Dendritic cell treated with granulocyte-macrophage colony-stimulating factor and Interleukin-4, amounts not matched to agents 40 ng/mL and 50 ng/mL, for 4 days (primary cell): ENCODE results near the gene KIAA1614.

Experiments
- H3K27ac Mint-ChIP-seq: one replicate; pipeline ENCODE4 v1.8.0; 2022; ENCODE audit warnings: mild to moderate bottlenecking, mixed read lengths
- H3K27me3 Mint-ChIP-seq: one replicate; pipeline ENCODE4 v1.8.0; 2022; ENCODE audit warnings: mild to moderate bottlenecking, mixed read lengths
- H3K36me3 Mint-ChIP-seq: one replicate; pipeline ENCODE4 v1.8.0; 2022; ENCODE audit warnings: low read depth, mixed read lengths
- H3K4me1 Mint-ChIP-seq: one replicate; pipeline ENCODE4 v1.8.0; 2022; ENCODE audit warnings: low read depth, mixed read lengths
- H3K4me3 Mint-ChIP-seq: one replicate; pipeline ENCODE4 v1.8.0; 2022; ENCODE audit warnings: mild to moderate bottlenecking, moderate library complexity, mixed read lengths
- H3K9me3 Mint-ChIP-seq: one replicate; pipeline ENCODE4 v1.8.0; 2022; ENCODE audit warnings: mixed read lengths
- intact Hi-C: fragments of 100-400 bp; cut with micrococcal nuclease; formaldehyde crosslinking; loops from one replicate; pipeline ENCODE4 v1.15.0; 2022

KIAA1614 gene

GRCh38 chr1:180898441-180899219, 14.1 kb upstream of the KIAA1614 start:
- intact Hi-C loops: no loop called here
- Mint-ChIP-seq H3K36me3 (no peaks in the 10 kb centered on the region), H3K4me1 (no peaks in the 10 kb centered on the region), H3K4me3 (no peak overlapping the region), H3K27me3 (peaks cover 13% of the 10 kb centered on the region), H3K27ac (no peak overlapping the region), H3K9me3 (no peaks in the 10 kb centered on the region)

DNA sequence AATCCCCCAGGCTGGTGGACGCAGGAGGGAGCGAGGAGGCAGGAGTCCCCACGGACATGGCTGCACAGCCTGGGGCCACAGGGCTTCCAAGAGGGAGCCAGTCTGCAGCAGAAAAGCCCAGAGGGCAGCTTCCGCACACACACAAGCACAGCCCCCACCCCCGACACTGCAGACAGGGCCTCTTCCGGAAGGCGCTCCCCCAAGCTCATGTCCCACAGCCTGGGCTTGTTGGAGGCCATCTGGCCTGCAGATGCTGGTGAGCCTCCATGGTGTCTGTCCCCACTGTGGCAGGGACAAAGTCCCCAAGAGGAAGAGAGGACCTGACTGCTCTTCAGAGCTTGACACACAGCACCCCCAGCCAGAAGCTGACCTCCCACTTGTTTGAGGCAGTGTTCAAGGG, 13.4 kb upstream of the KIAA1614 start:
- Mint-ChIP-seq H3K36me3 (no peaks in the 10 kb centered on the region), H3K4me1 (no peaks in the 10 kb centered on the region), H3K9me3 (peaks cover 3% of the 10 kb centered on the region), H3K27me3 (peaks cover 13% of the 10 kb centered on the region), H3K27ac (no peak overlapping the region), H3K4me3 (no peak overlapping the region)
- intact Hi-C loops: no loop called here

GRCh38 chr1:180901076-180901990, 11.4 kb upstream of the KIAA1614 start:
- Mint-ChIP-seq H3K27me3 (peaks cover 13% of the 10 kb centered on the region), H3K4me1 (no peaks in the 10 kb centered on the region), H3K36me3 (no peaks in the 10 kb centered on the region), H3K9me3 (peaks cover 9% of the 10 kb centered on the region), H3K4me3 (no peak overlapping the region), H3K27ac (no peak overlapping the region)
- intact Hi-C loops: no loop called here

DNA sequence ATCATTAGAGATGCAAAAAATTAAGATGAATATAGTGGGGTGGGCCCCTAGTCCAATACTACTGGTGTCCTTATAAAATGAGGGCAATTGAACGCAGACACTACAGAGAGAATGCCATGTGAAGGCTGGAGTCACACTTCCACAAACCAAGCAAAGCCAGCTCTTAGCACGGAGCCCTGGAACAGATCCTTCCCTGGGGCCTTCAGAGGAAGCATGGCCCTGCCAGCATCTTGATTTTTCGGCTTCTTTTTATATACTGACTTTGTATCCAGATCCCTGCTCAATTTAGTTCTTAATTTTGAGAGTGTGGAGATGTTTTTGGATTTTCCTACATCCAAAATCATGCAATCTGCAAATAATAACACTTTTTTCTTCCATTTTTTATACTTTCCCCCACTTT, 10.2 kb upstream of the KIAA1614 start:
- intact Hi-C loops: no loop called here
- no peak overlapping the region for H3K4me3 Mint-ChIP-seq
- H3K27me3 Mint-ChIP-seq: peaks cover 13% of the 10 kb centered on the region
- H3K27ac Mint-ChIP-seq: no peak overlapping the region
- H3K4me1 Mint-ChIP-seq: no peaks in the 10 kb centered on the region
- peaks cover 9% of the 10 kb centered on the region for H3K9me3 Mint-ChIP-seq
- H3K36me3 Mint-ChIP-seq: no peaks in the 10 kb centered on the region

DNA sequence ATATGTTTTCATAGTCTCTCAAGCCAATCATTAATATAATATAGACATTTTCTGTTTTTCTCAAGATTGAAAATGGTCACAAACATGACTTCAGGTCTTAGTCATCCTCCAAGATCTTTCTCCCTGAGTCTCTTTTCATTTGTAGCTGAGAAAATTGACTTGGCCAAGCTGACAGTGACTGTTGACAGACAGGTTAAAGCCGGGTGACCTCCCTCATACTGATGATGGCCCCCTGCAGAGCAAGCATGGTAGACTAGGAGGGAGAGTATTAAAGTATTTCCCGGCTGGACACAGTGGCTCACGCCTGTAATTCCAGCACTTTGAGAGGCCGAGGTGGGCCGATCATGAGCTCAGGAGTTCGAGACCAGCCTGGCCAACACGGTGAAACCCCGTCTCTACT, 6.8 kb upstream of the KIAA1614 start:
- intact Hi-C loops: no loop called here

GRCh38 chr1:180906511-180906910, 6.2 kb upstream of the KIAA1614 start:
- Mint-ChIP-seq H3K4me1 (peaks cover under 1% of the 10 kb centered on the region), H3K4me3 (no peak overlapping the region), H3K9me3 (peaks cover 9% of the 10 kb centered on the region), H3K27ac (no peak overlapping the region), H3K27me3 (peaks cover 20% of the 10 kb centered on the region), H3K36me3 (no peaks in the 10 kb centered on the region)
- intact Hi-C loops: no loop called here

More for the DNA sequence above, 6.8 kb upstream of the KIAA1614 start:
- H3K4me1 Mint-ChIP-seq: no peaks in the 10 kb centered on the region
- H3K27ac Mint-ChIP-seq: no peak overlapping the region
- peaks cover 9% of the 10 kb centered on the region for H3K9me3 Mint-ChIP-seq
- peaks cover 19% of the 10 kb centered on the region for H3K27me3 Mint-ChIP-seq
- H3K36me3 Mint-ChIP-seq: no peaks in the 10 kb centered on the region
- H3K4me3 Mint-ChIP-seq: no peak overlapping the region

GRCh38 chr1:180907313-180908055, 5.2 kb upstream of the KIAA1614 start:
- H3K4me1 Mint-ChIP-seq: peaks cover 9% of the 10 kb centered on the region
- intact Hi-C loops: no loop called here
- peaks cover 27% of the 10 kb centered on the region for H3K27me3 Mint-ChIP-seq
- no peaks in the 10 kb centered on the region for H3K36me3 Mint-ChIP-seq
- no peak overlapping the region for H3K4me3 Mint-ChIP-seq
- no peak overlapping the region for H3K27ac Mint-ChIP-seq
- H3K9me3 Mint-ChIP-seq: peaks cover 9% of the 10 kb centered on the region

DNA sequence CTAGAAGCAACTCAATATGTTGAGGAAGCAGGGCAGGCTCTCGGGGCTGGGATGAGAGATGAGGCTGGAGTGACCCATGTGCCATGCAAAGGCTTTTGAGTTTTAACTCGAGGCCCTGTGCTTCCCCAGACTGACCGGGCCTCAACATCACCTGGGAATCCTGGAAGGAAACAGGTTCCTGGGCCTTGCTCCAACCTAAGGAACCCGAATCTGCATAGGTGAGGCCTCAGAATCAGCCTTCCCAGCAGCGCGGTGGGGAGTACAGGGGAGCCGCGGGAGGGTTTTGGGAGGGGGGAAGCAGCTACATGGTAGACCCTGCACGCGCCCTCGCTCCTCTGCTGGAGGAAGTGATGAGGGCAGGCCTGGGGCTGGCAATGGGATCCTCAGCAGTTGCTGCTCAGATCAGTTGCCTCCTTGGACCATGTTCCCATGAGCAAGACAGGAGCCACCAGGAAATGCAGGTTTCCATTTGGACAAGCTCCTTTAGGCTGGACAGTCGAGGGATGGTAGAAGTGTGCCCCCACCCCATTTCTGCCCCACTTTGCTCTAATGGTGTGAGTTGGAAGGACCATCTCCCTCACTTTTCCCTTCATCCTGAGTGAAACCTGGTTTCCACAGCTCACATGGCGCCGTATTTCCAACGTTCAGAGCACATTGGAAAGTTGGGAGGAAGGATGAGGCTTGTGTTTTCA, 4.5 kb upstream of the KIAA1614 start:
- H3K27ac Mint-ChIP-seq: no peak overlapping the region
- peaks cover 9% of the 10 kb centered on the region for H3K4me1 Mint-ChIP-seq
- peaks cover 27% of the 10 kb centered on the region for H3K27me3 Mint-ChIP-seq
- H3K36me3 Mint-ChIP-seq: no peaks in the 10 kb centered on the region
- H3K4me3 Mint-ChIP-seq: no peak overlapping the region
- peaks cover 9% of the 10 kb centered on the region for H3K9me3 Mint-ChIP-seq
- intact Hi-C loops: no loop called here

DNA sequence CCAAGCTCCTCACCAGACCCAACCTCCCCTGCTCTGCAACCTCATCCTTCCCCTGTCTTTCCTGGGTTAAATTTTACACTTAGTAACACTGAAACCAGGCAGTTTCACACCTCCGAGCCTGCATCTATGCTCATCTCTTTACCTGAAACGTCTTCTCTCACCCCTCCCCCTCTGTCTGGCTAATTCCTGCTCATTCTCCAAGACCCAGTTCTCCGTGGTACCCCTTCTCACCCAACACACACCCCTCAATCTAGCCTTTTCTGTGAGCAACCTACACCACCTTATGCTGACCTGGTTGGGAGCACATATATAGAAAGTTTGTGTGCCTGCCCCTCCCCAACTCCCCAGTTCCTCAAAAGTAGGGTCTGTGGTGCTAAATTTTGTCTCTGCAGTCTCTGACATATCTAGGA, 3.7 kb upstream of the KIAA1614 start:
- Mint-ChIP-seq H3K4me3 (no peak overlapping the region), H3K36me3 (no peaks in the 10 kb centered on the region), H3K27me3 (peaks cover 34% of the 10 kb centered on the region), H3K9me3 (peaks cover 9% of the 10 kb centered on the region), H3K4me1 (peaks cover 9% of the 10 kb centered on the region), H3K27ac (no peak overlapping the region)
- intact Hi-C loops: no loop called here

DNA sequence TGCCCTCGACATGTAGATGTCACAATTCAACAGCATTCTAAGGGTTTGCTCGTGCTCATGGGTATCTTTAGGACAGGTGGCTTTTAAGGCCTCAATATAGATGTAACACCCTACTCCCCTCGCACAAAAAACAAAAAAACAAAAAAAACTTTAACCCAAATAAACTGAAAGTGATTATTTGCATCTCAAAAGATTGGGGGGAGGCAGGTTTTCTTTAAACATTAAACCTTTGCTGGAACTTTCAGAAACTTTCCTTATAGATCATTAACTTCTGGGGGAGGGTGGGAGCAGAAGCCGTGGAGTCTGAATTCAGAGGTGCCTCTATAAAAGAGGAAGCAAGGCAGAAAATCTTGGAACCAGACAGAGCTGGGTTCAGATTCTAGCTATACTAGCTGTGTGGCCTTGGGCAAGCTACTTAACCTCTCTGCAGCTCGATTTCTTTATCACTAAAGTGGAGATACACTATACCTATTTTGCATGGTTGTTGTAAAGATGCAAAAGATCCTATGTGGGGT, 3.2 kb upstream of the KIAA1614 start:
- intact Hi-C loops: no loop called here

DNA sequence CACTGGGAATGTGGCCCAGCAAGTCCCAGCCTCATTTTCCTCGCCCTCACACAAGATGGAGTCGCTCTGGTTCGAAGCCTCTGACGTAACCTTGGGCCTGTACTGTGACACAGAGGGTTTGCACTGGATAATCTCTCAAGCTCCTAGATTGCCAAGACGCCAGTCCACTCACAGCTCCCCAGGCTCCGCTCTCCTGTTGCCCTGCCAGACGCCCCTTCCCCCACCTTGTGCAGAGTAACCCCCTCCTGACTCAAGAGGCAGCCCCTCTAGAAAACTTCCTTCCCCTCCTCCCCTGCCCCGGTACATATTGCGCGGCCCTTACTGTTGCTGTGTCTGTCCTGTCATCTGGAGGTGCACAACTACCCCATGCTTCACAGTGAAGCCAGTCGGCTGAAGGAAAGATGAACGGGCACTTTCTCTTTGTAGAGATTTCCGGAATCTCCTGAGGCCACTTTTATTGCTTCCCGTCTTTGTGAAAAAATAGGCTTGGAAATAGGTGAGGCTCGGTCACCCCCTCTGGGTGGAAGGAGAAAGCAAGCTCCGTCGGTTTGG, 981 bp upstream of the KIAA1614 start:
- H3K36me3 Mint-ChIP-seq: no peaks in the 10 kb centered on the region
- H3K4me3 Mint-ChIP-seq: peak overlapping the region; percentile 56
- H3K9me3 Mint-ChIP-seq: no peaks in the 10 kb centered on the region
- no peak overlapping the region for H3K27ac Mint-ChIP-seq
- H3K27me3 Mint-ChIP-seq: peaks cover 58% of the 10 kb centered on the region
- intact Hi-C loops: no loop called here
- peaks cover 9% of the 10 kb centered on the region for H3K4me1 Mint-ChIP-seq

More for the DNA sequence above, 3.2 kb upstream of the KIAA1614 start:
- H3K27me3 Mint-ChIP-seq: peaks cover 38% of the 10 kb centered on the region
- peaks cover 9% of the 10 kb centered on the region for H3K4me1 Mint-ChIP-seq
- H3K9me3 Mint-ChIP-seq: peaks cover 4% of the 10 kb centered on the region
- no peak overlapping the region for H3K27ac Mint-ChIP-seq
- H3K36me3 Mint-ChIP-seq: no peaks in the 10 kb centered on the region
- no peak overlapping the region for H3K4me3 Mint-ChIP-seq

DNA sequence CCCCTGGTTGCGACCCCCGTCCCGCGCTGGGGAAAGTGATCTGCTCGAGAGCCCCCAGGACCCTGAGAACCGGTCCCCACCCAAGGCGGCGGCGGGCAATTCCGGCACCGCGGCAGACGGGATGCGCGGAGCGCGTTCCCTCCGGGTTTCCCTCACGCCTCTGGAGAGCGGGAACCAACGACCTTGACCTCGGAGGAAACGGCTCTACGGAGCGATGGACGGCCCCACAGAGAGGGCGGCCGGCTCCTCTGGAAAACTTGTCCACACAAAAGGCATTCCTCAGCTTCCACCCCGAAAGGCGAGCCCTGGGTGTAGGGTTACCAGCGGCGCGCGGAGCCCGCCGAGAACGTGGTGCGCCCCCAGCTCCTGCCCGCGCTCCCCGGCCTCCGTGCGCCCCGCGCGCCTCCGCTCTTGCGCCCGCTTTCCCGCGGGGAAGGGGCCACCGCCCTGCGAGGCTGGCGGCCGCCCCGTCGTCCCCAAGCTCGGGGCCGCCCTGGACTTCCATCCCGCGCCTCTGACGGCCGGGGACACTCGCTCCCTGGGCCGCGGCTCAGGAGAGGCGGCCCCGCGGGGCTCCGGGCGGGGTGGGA, 391 bp upstream of the KIAA1614 start:
- Mint-ChIP-seq H3K36me3 (no peaks in the 10 kb centered on the region), H3K27me3 (peaks cover 61% of the 10 kb centered on the region), H3K27ac (no peak overlapping the region), H3K4me1 (peaks cover 9% of the 10 kb centered on the region), H3K4me3 (peak overlapping the region; percentile 56), H3K9me3 (no peaks in the 10 kb centered on the region)
- intact Hi-C loops: no loop called here
